Hepatocyte (in vitro differentiated cells): ENCODE results near the gene KDM4B. TPM values are rescaled to one million over a fixed set of nuclear protein-coding genes. Genes with fewer than 3 reads are reported as not detected.

ENCODE experiments used
- DNase-seq: peaks from one replicate; pipeline ENCODE4 v3.0.0-alpha.2; 2016; ENCODE audit warnings: low spot score
- H2AFZ ChIP-seq: fragments of 200-600 bp; sonication (generic); 2 replicates; pipeline ENCODE4 v1.6.0; 2016; ENCODE audit warnings: antibody characterized with exemption, mild to moderate bottlenecking
- H3K27ac ChIP-seq: fragments of 200-600 bp; sonication (generic); 2 replicates; pipeline ENCODE4 v1.5.1; 2016; ENCODE audit warnings: mild to moderate bottlenecking
- H3K27me3 ChIP-seq: fragments of 200-600 bp; sonication (generic); 2 replicates; pipeline ENCODE4 v1.6.1; 2016
- H3K36me3 ChIP-seq: fragments of 200-600 bp; sonication (generic); replicated peaks from 2 replicates; pipeline ENCODE4 v1.5.1; 2016; ENCODE audit warnings: low read depth; ENCODE audit not compliant: insufficient read depth
- H3K4me1 ChIP-seq: fragments of 200-600 bp; sonication (generic); 2 replicates; pipeline ENCODE4 v1.5.1; 2016; ENCODE audit warnings: mild to moderate bottlenecking, moderate library complexity; ENCODE audit not compliant: insufficient read depth
- H3K4me2 ChIP-seq: fragments of 200-600 bp; sonication (generic); 2 replicates; pipeline ENCODE4 v1.6.0; 2016
- H3K4me3 ChIP-seq: fragments of 200-600 bp; sonication (generic); 2 replicates; pipeline ENCODE4 v1.5.1; 2016; ENCODE audit warnings: mild to moderate bottlenecking
- H3K79me2 ChIP-seq: fragments of 200-600 bp; sonication (generic); 2 replicates; pipeline ENCODE4 v1.6.0; 2017; ENCODE audit warnings: mild to moderate bottlenecking
- H3K9me2 ChIP-seq: fragments of 200-600 bp; sonication (generic); replicated peaks from 2 replicates; pipeline ENCODE4 v1.6.0; 2017; ENCODE audit warnings: mild to moderate bottlenecking; ENCODE audit not compliant: insufficient read depth
- H3K9me3 ChIP-seq: fragments of 200-600 bp; sonication (generic); 2 replicates; pipeline ENCODE4 v1.5.1; 2016; ENCODE audit warnings: low read depth, mild to moderate bottlenecking
- H4K20me1 ChIP-seq: fragments of 200-600 bp; sonication (generic); 2 replicates; pipeline ENCODE4 v1.6.0; 2016; ENCODE audit warnings: mild to moderate bottlenecking; ENCODE audit not compliant: insufficient read depth, poor library complexity, severe bottlenecking
- CTCF ChIP-seq: fragments of 200-600 bp; sonication (generic); IDR thresholded peaks from 2 replicates; pipeline ENCODE4 v1.5.1; 2016; ENCODE audit warnings: antibody characterized with exemption, mild to moderate bottlenecking; ENCODE audit not compliant: poor library complexity
- EZH2 ChIP-seq: fragments of 200-600 bp; sonication (generic); IDR thresholded peaks from 2 replicates; pipeline ENCODE4 v1.6.1; 2016; ENCODE audit warnings: antibody characterized with exemption, mild to moderate bottlenecking, borderline replicate concordance
- EZH2phosphoT487 ChIP-seq: fragments of 200-600 bp; sonication (generic); IDR thresholded peaks from one replicate; pipeline ENCODE4 v1.6.1; 2018; ENCODE audit warnings: antibody characterized with exemption, mild to moderate bottlenecking, low read depth, moderate library complexity; ENCODE audit not compliant: unreplicated experiment, severe bottlenecking
- WGBS: methylation state at CpG from one replicate; pipeline ENCODE4 v1.1.6; 2016; ENCODE audit warnings: low lambda C conversion rate; ENCODE audit errors: missing lambda C conversion rate; 5-methylcytosine and 5-hydroxymethylcytosine counted together
- polyA plus RNA-seq: library from polyadenylated mRNA; unstranded; fragments of >200 nt; fragmentation: Nextera tagmentation; extraction: Ambion mirVana; gene quantifications from 2 replicates; pipeline ENCODE4 v1.2.1, GENCODE V29; 2016
- total RNA-seq: library from RNA; depleted of rRNA; stranded (reverse); fragments of >200 nt; gene quantifications from 2 replicates; pipeline ENCODE4 v1.2.3, GENCODE V29; 2014

KDM4B gene
- total and polyA plus RNA-seq, 2 experiments from 2014 or later, result 22.2 to 29.6 TPM

GRCh38 chr19:5177745-5178450, 209.0 kb downstream of the KDM4B start:
- no peaks in the 10 kb centered on the region for H3K9me2 ChIP-seq
- no peaks in the 10 kb centered on the region for H3K79me2 ChIP-seq
- no peaks in the 10 kb centered on the region for H3K36me3 ChIP-seq
- H3K9me3 ChIP-seq, result no peaks in the 10 kb centered on the region
- no peaks in the 10 kb centered on the region for H3K4me1 ChIP-seq
- no peak overlapping the region for H2AFZ ChIP-seq
- WGBS, result 76% methylated on average over 19 of the region's 19 CpGs
- TF ChIP-seq EZH2 (no peak), EZH2phosphoT487 (no peak), CTCF (no peak)
- no peak overlapping the region for H3K4me2 ChIP-seq
- no peak overlapping the region for H3K27ac ChIP-seq
- H3K4me3 ChIP-seq, result no peak overlapping the region
- H3K27me3 ChIP-seq, result no peaks in the 10 kb centered on the region
- no peak for DNase-seq
- no peaks in the 10 kb centered on the region for H4K20me1 ChIP-seq

GRCh38 chr19:5178841-5179240, 209.9 kb downstream of the KDM4B start:
- H3K79me2 ChIP-seq, result no peaks in the 10 kb centered on the region
- H3K27ac ChIP-seq, result no peak overlapping the region
- no peaks in the 10 kb centered on the region for H3K36me3 ChIP-seq
- WGBS, result 98% methylated on average over 3 of the region's 3 CpGs
- H3K4me1 ChIP-seq, result no peaks in the 10 kb centered on the region
- H3K9me2 ChIP-seq, result no peaks in the 10 kb centered on the region
- H3K9me3 ChIP-seq, result no peaks in the 10 kb centered on the region
- no peak for TF ChIP-seq CTCF
- H4K20me1 ChIP-seq, result no peaks in the 10 kb centered on the region
- H3K27me3 ChIP-seq, result no peaks in the 10 kb centered on the region
- no peak overlapping the region for H2AFZ ChIP-seq
- no peak overlapping the region for H3K4me2 ChIP-seq
- H3K4me3 ChIP-seq, result no peak overlapping the region
- no peak for DNase-seq

GRCh38 chr19:5179256-5179655, 210.3 kb downstream of the KDM4B start:
- H3K4me1 ChIP-seq, result no peaks in the 10 kb centered on the region
- H3K27me3 ChIP-seq, result no peaks in the 10 kb centered on the region
- 90% methylated on average over 16 of the region's 16 CpGs for WGBS
- no peak overlapping the region for H3K27ac ChIP-seq
- no peak overlapping the region for H3K4me2 ChIP-seq
- H3K9me2 ChIP-seq, result no peaks in the 10 kb centered on the region
- DNase-seq, result no peak
- no peak for TF ChIP-seq CTCF
- TF ChIP-seq EZH2, result no peak
- TF ChIP-seq EZH2phosphoT487, result no peak
- no peaks in the 10 kb centered on the region for H3K79me2 ChIP-seq
- no peak overlapping the region for H3K4me3 ChIP-seq
- H4K20me1 ChIP-seq, result no peaks in the 10 kb centered on the region
- no peak overlapping the region for H2AFZ ChIP-seq
- H3K36me3 ChIP-seq, result no peaks in the 10 kb centered on the region
- H3K9me3 ChIP-seq, result no peaks in the 10 kb centered on the region
